HG02981 (cell line): Measurements from ENCODE around the gene PRSS58.

Source experiments
- ATAC-seq: cut with Tn5 transposase; IDR thresholded peaks from one replicate; pipeline ENCODE4 v1.9.1; 2021; ENCODE audit warnings: mild to moderate bottlenecking, moderate library complexity; ENCODE audit not compliant: unreplicated experiment

Gene PRSS58

GRCh38 chr7:142228537-142229104, 29.2 kb downstream of the PRSS58 start:
- ATAC-seq: no peak
